Activated T-cell treated with anti-CD3 and anti-CD28 coated beads, Interleukin-2, amount 50 U/mL, for 72 hours (primary cell): Measurements from ENCODE around the gene MLANA. TPM values are rescaled to one million over a fixed set of nuclear protein-coding genes. Genes with fewer than 3 reads are reported as not detected.

Source experiments
- ATAC-seq, 2 donors: fragments of 150-1000 bp; cut with Tn5 transposase; replicated peaks in 1 of 2; 2 replicates each; pipeline ENCODE4 v1.10.0; 2021; ENCODE audit warnings: moderate library complexity in 2 of 2, mild to moderate bottlenecking in 1 of 2
- DNase-seq, 2 donors: peaks; one replicate each; pipeline ENCODE4 v3.0.0; 2021 to 2022; ENCODE audit warnings: mixed read lengths in 1 of 2
- H3K27ac Mint-ChIP-seq: one replicate; pipeline ENCODE4 v1.8.0; 2022; ENCODE audit warnings: mild to moderate bottlenecking, moderate library complexity, mixed read lengths
- H3K27me3 Mint-ChIP-seq: one replicate; pipeline ENCODE4 v1.8.0; 2022; ENCODE audit warnings: low read depth, mixed read lengths
- H3K36me3 Mint-ChIP-seq, 2 donors: one replicate each; pipeline ENCODE4 v1.8.0; 2022; ENCODE audit warnings: mixed read lengths in 2 of 2, mild to moderate bottlenecking in 1 of 2; ENCODE audit not compliant: insufficient read depth in 2 of 2
- H3K4me1 Mint-ChIP-seq: one replicate; pipeline ENCODE4 v1.8.0; 2022; ENCODE audit warnings: low read depth, mixed read lengths
- H3K4me3 Mint-ChIP-seq, 2 donors: one replicate each; pipeline ENCODE4 v1.8.0; 2022; ENCODE audit warnings: mild to moderate bottlenecking in 2 of 2, mixed read lengths in 2 of 2, moderate library complexity in 2 of 2
- H3K9me3 Mint-ChIP-seq, 2 donors: one replicate each; pipeline ENCODE4 v1.8.0; 2022; ENCODE audit warnings: mixed read lengths in 2 of 2
- total RNA-seq, 2 donors: library from RNA; stranded (reverse); gene quantifications; one replicate each; pipeline ENCODE4 v1.2.3, GENCODE V29; 2022

MLANA gene
- total RNA-seq, 2 donors from 2014 or later: not detected

- no peaks in the 10 kb centered on the region for H3K9me3 Mint-ChIP-seq
- H3K4me3 Mint-ChIP-seq: peak overlapping the region; percentile 51 to 76
- H3K36me3 Mint-ChIP-seq: no peaks in the 10 kb centered on the region
- ATAC-seq: peak; percentile 27 to 52
- peak in 1 of 2 donors; percentile 22 for DNase-seq
- H3K4me1 Mint-ChIP-seq: peaks cover 51% of the 10 kb centered on the region
- H3K27ac Mint-ChIP-seq: peak overlapping the region; percentile 83
- no peaks in the 10 kb centered on the region for H3K27me3 Mint-ChIP-seq
These were observed 36.5 kb upstream of the MLANA start for GRCh38 chr9:5854063-5854790.

GRCh38 chr9:5857928-5858327, 32.8 kb upstream of the MLANA start:
- Mint-ChIP-seq H3K4me3 (no peak overlapping the region), H3K36me3 (no peaks in the 10 kb centered on the region), H3K27ac (no peak overlapping the region), H3K9me3 (no peaks in the 10 kb centered on the region), H3K4me1 (peaks cover 19% of the 10 kb centered on the region), H3K27me3 (no peaks in the 10 kb centered on the region)
- DNase-seq (no peak), ATAC-seq (no peak)

GRCh38 chr9:5858833-5859232, 31.9 kb upstream of the MLANA start:
- H3K9me3 Mint-ChIP-seq: no peaks in the 10 kb centered on the region
- H3K36me3 Mint-ChIP-seq: no peaks in the 10 kb centered on the region
- no peak overlapping the region for H3K4me3 Mint-ChIP-seq
- no peak overlapping the region for H3K27ac Mint-ChIP-seq
- ATAC-seq (no peak), DNase-seq (no peak)
- peaks cover 10% of the 10 kb centered on the region for H3K4me1 Mint-ChIP-seq
- no peaks in the 10 kb centered on the region for H3K27me3 Mint-ChIP-seq

GRCh38 chr9:5863092-5863746, 27.5 kb upstream of the MLANA start:
- ATAC-seq: no peak
- Mint-ChIP-seq H3K36me3 (no peaks in the 10 kb centered on the region), H3K4me1 (no peaks in the 10 kb centered on the region), H3K4me3 (no peak overlapping the region), H3K27ac (no peak overlapping the region), H3K27me3 (no peaks in the 10 kb centered on the region), H3K9me3 (no peaks in the 10 kb centered on the region)
- DNase-seq: no peak

GRCh38 chr9:5864446-5864845, 26.2 kb upstream of the MLANA start:
- ATAC-seq: no peak
- no peaks in the 10 kb centered on the region for H3K4me1 Mint-ChIP-seq
- no peaks in the 10 kb centered on the region for H3K36me3 Mint-ChIP-seq
- no peak overlapping the region for H3K27ac Mint-ChIP-seq
- no peaks in the 10 kb centered on the region for H3K9me3 Mint-ChIP-seq
- H3K27me3 Mint-ChIP-seq: no peaks in the 10 kb centered on the region
- no peak overlapping the region for H3K4me3 Mint-ChIP-seq
- DNase-seq: no peak

- Mint-ChIP-seq H3K36me3 (no peaks in the 10 kb centered on the region), H3K27ac (no peak overlapping the region), H3K4me3 (no peak overlapping the region), H3K4me1 (no peaks in the 10 kb centered on the region), H3K9me3 (no peaks in the 10 kb centered on the region), H3K27me3 (no peaks in the 10 kb centered on the region)
- no peak for ATAC-seq
- no peak for DNase-seq
These were observed 24.4 kb upstream of the MLANA start for GRCh38 chr9:5866272-5866671.

- DNase-seq (no peak), ATAC-seq (no peak)
- Mint-ChIP-seq H3K36me3 (no peaks in the 10 kb centered on the region), H3K27me3 (no peaks in the 10 kb centered on the region), H3K4me3 (no peak overlapping the region), H3K27ac (no peak overlapping the region), H3K4me1 (no peaks in the 10 kb centered on the region), H3K9me3 (no peaks in the 10 kb centered on the region)
These were observed 24.0 kb upstream of the MLANA start for GRCh38 chr9:5866685-5867084.

- H3K36me3 Mint-ChIP-seq: no peaks in the 10 kb centered on the region
- ATAC-seq (no peak), DNase-seq (no peak)
- H3K9me3 Mint-ChIP-seq: no peaks in the 10 kb centered on the region
- H3K4me3 Mint-ChIP-seq: no peak overlapping the region
- no peaks in the 10 kb centered on the region for H3K27me3 Mint-ChIP-seq
- H3K4me1 Mint-ChIP-seq: no peaks in the 10 kb centered on the region
- no peak overlapping the region for H3K27ac Mint-ChIP-seq
These were observed 22.5 kb upstream of the MLANA start for GRCh38 chr9:5868235-5868634.

- no peaks in the 10 kb centered on the region for H3K9me3 Mint-ChIP-seq
- peak; percentile 19 to 36 for DNase-seq
- ATAC-seq: peak; percentile 37 to 42
These were observed 21.2 kb upstream of the MLANA start for GRCh38 chr9:5869315-5870019.

GRCh38 chr9:5870020-5870339, 20.7 kb upstream of the MLANA start:
- H3K27ac Mint-ChIP-seq: no peak overlapping the region
- no peaks in the 10 kb centered on the region for H3K27me3 Mint-ChIP-seq
- DNase-seq: no peak
- no peaks in the 10 kb centered on the region for H3K36me3 Mint-ChIP-seq
- H3K4me1 Mint-ChIP-seq: peaks cover 5% of the 10 kb centered on the region
- H3K4me3 Mint-ChIP-seq: no peak overlapping the region
- H3K9me3 Mint-ChIP-seq: no peaks in the 10 kb centered on the region
- ATAC-seq: peak; percentile 22 to 23

More at GRCh38 chr9:5869315-5870019, 21.2 kb upstream of the MLANA start:
- Mint-ChIP-seq H3K27ac (no peak overlapping the region), H3K36me3 (no peaks in the 10 kb centered on the region), H3K4me1 (peaks cover 5% of the 10 kb centered on the region), H3K4me3 (no peak overlapping the region), H3K27me3 (no peaks in the 10 kb centered on the region)

- H3K27ac Mint-ChIP-seq: no peak overlapping the region
- H3K4me1 Mint-ChIP-seq: peaks cover 5% of the 10 kb centered on the region
These were observed 20.0 kb upstream of the MLANA start for GRCh38 chr9:5870691-5871090.

GRCh38 chr9:5871785-5872184, 18.9 kb upstream of the MLANA start:
- ATAC-seq: no peak
- no peak overlapping the region for H3K4me3 Mint-ChIP-seq

More at GRCh38 chr9:5870691-5871090, 20.0 kb upstream of the MLANA start:
- Mint-ChIP-seq H3K9me3 (no peaks in the 10 kb centered on the region), H3K36me3 (no peaks in the 10 kb centered on the region), H3K4me3 (no peak overlapping the region), H3K27me3 (no peaks in the 10 kb centered on the region)
- DNase-seq (no peak), ATAC-seq (no peak)

GRCh38 chr9:5872511-5872910, 18.2 kb upstream of the MLANA start:
- peak overlapping the region; percentile 9 for H3K27ac Mint-ChIP-seq
- ATAC-seq: no peak
- H3K4me3 Mint-ChIP-seq: no peak overlapping the region
- H3K9me3 Mint-ChIP-seq: peaks cover 0 to 3% of the 10 kb centered on the region in 2 donors
- no peaks in the 10 kb centered on the region for H3K27me3 Mint-ChIP-seq
- H3K4me1 Mint-ChIP-seq: peaks cover 11% of the 10 kb centered on the region
- DNase-seq: no peak
- H3K36me3 Mint-ChIP-seq: no peaks in the 10 kb centered on the region

More at GRCh38 chr9:5871785-5872184, 18.9 kb upstream of the MLANA start:
- H3K36me3 Mint-ChIP-seq: no peaks in the 10 kb centered on the region
- peaks cover 11% of the 10 kb centered on the region for H3K4me1 Mint-ChIP-seq
- DNase-seq: no peak
- no peak overlapping the region for H3K27ac Mint-ChIP-seq
- peaks cover 0 to 3% of the 10 kb centered on the region in 2 donors for H3K9me3 Mint-ChIP-seq
- H3K27me3 Mint-ChIP-seq: no peaks in the 10 kb centered on the region
